HepG2 (cell line): ENCODE results near the gene LTC4S. TPM values are rescaled to one million over a fixed set of nuclear protein-coding genes. Genes with fewer than 3 reads are reported as not detected.
A peak's percentile ranks its signal among the peaks of the same experiment; 100 is the strongest.

Experiments used
- ATAC-seq: fragments of 200-7000 bp; cut with Tn5 transposase; 3 replicates; pipeline ENCODE4 v1.9.1; 2020; ENCODE audit warnings: mild to moderate bottlenecking, moderate library complexity
- BruUV-seq: library from RNA; stranded (reverse); fragments of 400-500 nt; replicated peaks from 2 replicates; lab custom pipeline; 2021; lab: Mats Ljungman, UMichigan
- CTCF ChIA-PET: fragments of 300-600 bp; formaldehyde crosslinking; extraction: SDS; loops from one replicate; lab custom pipeline; 2021; ENCODE audit warnings: low total read pairs, inconsistent platforms, low intra/inter-chr PET ratio; lab: Yijun Ruan, JAX
- POLR2A ChIA-PET: fragments of 350-600 bp; sonication (Branson Sonifier 250); formaldehyde crosslinking; loops from one replicate; lab custom pipeline; 2020; ENCODE audit warnings: antibody characterized with exemption, inconsistent platforms; lab: Yijun Ruan, JAX
- DNase-seq: peaks from one replicate; pipeline ENCODE4 v3.0.0-alpha.2; 2015; ENCODE audit warnings: low spot score
- FAIRE-seq: peaks from 3 replicates; lab custom pipeline; 2011; peaks lifted over from hg19 to GRCh38; lab: Jason Lieb, UNC
- H2AFZ ChIP-seq: one replicate; pipeline ENCODE4 v1.6.1; 2011; ENCODE audit warnings: low read length, inconsistent platforms
- H3K27ac ChIP-seq: fragments of 300-600 bp; 3 replicates; pipeline ENCODE4 v1.8.0; 2011; ENCODE audit warnings: mixed run types, mild to moderate bottlenecking, mixed read lengths, low read length, inconsistent platforms; ENCODE audit not compliant: insufficient read depth; ENCODE audit errors: extremely low read length
- H3K27me3 ChIP-seq, 2 experiments: fragments of 200-600 bp in 1 of 2; 2 replicates in 1 of 2; 3 replicates in 1 of 2; pipeline versions ENCODE4 v1.6.0 to v1.8.0; 2011; ENCODE audit warnings: low read length in 2 of 2, mild to moderate bottlenecking in 2 of 2, moderate library complexity in 2 of 2, inconsistent platforms in 1 of 2; ENCODE audit not compliant: insufficient read depth in 2 of 2, control insufficient read depth in 1 of 2
- H3K36me3 ChIP-seq, 2 experiments: fragments of 200-600 bp in 1 of 2; replicated peaks in 1 of 2; 2 replicates in 1 of 2; 3 replicates in 1 of 2; pipeline versions ENCODE4 v1.5.1 to v1.8.0; 2011; ENCODE audit warnings: low read length in 2 of 2, inconsistent platforms in 1 of 2; ENCODE audit not compliant: insufficient read depth in 2 of 2, control insufficient read depth in 1 of 2
- H3K4me1 ChIP-seq: 2 replicates; pipeline ENCODE4 v1.5.1; 2012; ENCODE audit warnings: low read length, inconsistent platforms; ENCODE audit not compliant: insufficient read depth
- H3K4me2 ChIP-seq: 2 replicates; pipeline ENCODE4 v1.6.0; 2011; ENCODE audit warnings: low read depth, low read length, inconsistent platforms
- H3K4me3 ChIP-seq, 3 experiments: fragments of 200-600 bp in 1 of 3; sonication (generic), shearing (Covaris generic) in 1 of 3; replicated peaks in 1 of 3; 2 replicates each; pipeline ENCODE4 v1.5.1; 2011 to 2016; ENCODE audit warnings: low read length in 3 of 3, inconsistent platforms in 2 of 3, low read depth in 2 of 3, mild to moderate bottlenecking in 2 of 3, control low read depth in 1 of 3, mixed read lengths in 1 of 3; ENCODE audit not compliant: insufficient read depth in 1 of 3
- H3K79me2 ChIP-seq: one replicate; pipeline ENCODE4 v1.6.1; 2011; ENCODE audit warnings: low read length, inconsistent platforms; ENCODE audit not compliant: insufficient read depth
- H3K9ac ChIP-seq: 2 replicates; pipeline ENCODE4 v1.6.0; 2011; ENCODE audit warnings: mild to moderate bottlenecking, low read depth, low read length, inconsistent platforms; ENCODE audit not compliant: insufficient read depth
- H3K9me3 ChIP-seq: 2 replicates; pipeline ENCODE4 v1.5.1; 2012; ENCODE audit warnings: mild to moderate bottlenecking, low read length
- H4K20me1 ChIP-seq: 2 replicates; pipeline ENCODE4 v1.6.0; 2011; ENCODE audit warnings: inconsistent platforms, mild to moderate bottlenecking, low read length, moderate library complexity; ENCODE audit not compliant: insufficient read depth
- E2F2 ChIP-seq: sonication (generic); formaldehyde crosslinking; IDR thresholded peaks from 2 replicates; pipeline ENCODE4 v1.4.0; 2020; ENCODE audit warnings: missing genetic modification reagents, borderline replicate concordance
- HMGXB3 ChIP-seq: sonication (generic); formaldehyde crosslinking; IDR thresholded peaks from 2 replicates; pipeline ENCODE4 v1.4.0; 2020; ENCODE audit warnings: missing genetic modification reagents, borderline replicate concordance
- MTERF4 ChIP-seq: sonication (generic); formaldehyde crosslinking; IDR thresholded peaks from 2 replicates; pipeline ENCODE4 v1.8.0; 2023; ENCODE audit warnings: mild to moderate bottlenecking, missing genetic modification reagents
- NONO ChIP-seq, 2 experiments: fragments of 450-650 bp in 1 of 2; sonication (generic) in 1 of 2; formaldehyde crosslinking in 1 of 2; IDR thresholded peaks in 1 of 2; conservative IDR thresholded peaks in 1 of 2; 2 replicates each; pipeline versions ENCODE4 v1.6.1 to v1.8.0; 2017 to 2022; ENCODE audit warnings: mild to moderate bottlenecking in 1 of 2, missing genetic modification reagents in 1 of 2, moderate library complexity in 1 of 2
- PAX8 ChIP-seq: sonication (generic); formaldehyde crosslinking; IDR thresholded peaks from 2 replicates; pipeline ENCODE4 v1.8.0; 2022; ENCODE audit warnings: mild to moderate bottlenecking, missing genetic modification reagents, borderline replicate concordance
- SOX5 ChIP-seq: IDR thresholded peaks from 2 replicates; pipeline ENCODE4 v1.6.1; 2016; ENCODE audit warnings: borderline replicate concordance
- ZNF12 ChIP-seq: sonication (generic); formaldehyde crosslinking; IDR thresholded peaks from 2 replicates; pipeline ENCODE4 v1.5.0; 2020; ENCODE audit warnings: missing genetic modification reagents
- ZNF468 ChIP-seq: sonication (generic); formaldehyde crosslinking; IDR thresholded peaks from 2 replicates; pipeline ENCODE4 v1.8.0; 2022; ENCODE audit warnings: mild to moderate bottlenecking, moderate library complexity, missing genetic modification reagents
- WGBS: methylation state at CpG from one replicate; pipeline ENCODE4 v1.1.6; 2017; ENCODE audit warnings: low lambda C conversion rate; 5-methylcytosine and 5-hydroxymethylcytosine counted together
- in situ Hi-C: cut with HindIII; loops from 2 replicates; pipeline ENCODE4 v1.10.0; 2017; ENCODE audit warnings: low pct_unique_long_range_greater_than_20kb; ENCODE audit not compliant: extremely low pct_ligation_motif_present
- intact Hi-C: fragments of 100-400 bp; cut with micrococcal nuclease; formaldehyde crosslinking; loops from one replicate; pipeline ENCODE4 v1.10.0; 2022; ENCODE audit not compliant: unreplicated experiment
- polyA plus RNA-seq, 8 experiments: library from polyadenylated mRNA; depleted of rRNA in 3 of 8; stranded (reverse) in 7 of 8; unstranded in 1 of 8; fragments of >200 nt; fragmentation: Illumina TruSeq in 4 of 8; extraction: Trizol in 4 of 8; gene quantifications; 2 replicates each; pipeline versions ENCODE4 v1.2.1 to v1.2.3, GENCODE V29; 2011 to 2016; ENCODE audit warnings: low read depth in 4 of 8, missing spikeins in 1 of 8, mixed read lengths in 1 of 8; ENCODE audit not compliant: insufficient read depth in 1 of 8
- total RNA-seq, 5 experiments: library from RNA; depleted of rRNA; stranded (reverse); fragments of >200 nt; fragmentation: Illumina TruSeq; extraction: Trizol; gene quantifications; 2 replicates each; pipeline ENCODE4 v1.2.3, GENCODE V29; 2016; ENCODE audit warnings: low read depth in 1 of 5

Gene LTC4S
- total and polyA plus RNA-seq, 2 of the 13 experiments (the other 11 are each of a cell fraction or from before 2014, with no cell fraction given) = 0.35 TPM; not detected in 1

GRCh38 chr5:179780362-179780761 is 13.4 kb upstream of the LTC4S start:
- H2AFZ ChIP-seq = no peak overlapping the region
- intact Hi-C loops (no loop called here), in situ Hi-C loops (no loop called here)
- ChIA-PET CTCF (no interaction called here), POLR2A (interaction anchor here (1.3 kb wide), 1 partner anchor 47 kb away, joined by 3 read pairs; no protein-coding TSS in a partner anchor)
- no peak overlapping the region for H3K4me2 ChIP-seq
- DNase-seq (no peak), ATAC-seq (no peak), FAIRE-seq (no peak)
- 93% methylated on average over 7 of the region's 7 CpGs for WGBS
- H3K36me3 ChIP-seq = peaks cover 8 to 35% of the 10 kb centered on the region in 2 experiments; a peak in 4 of 5 replicates
- H3K27ac ChIP-seq = no peak overlapping the region
- H3K9ac ChIP-seq = no peak overlapping the region
- no peaks in the 10 kb centered on the region for H3K4me1 ChIP-seq
- peak; percentile 89 for TF ChIP-seq ZNF12 (CRISPR knock-in tag)
- TF ChIP-seq HMGXB3 (CRISPR knock-in tag) = no peak
- TF ChIP-seq SOX5 (CRISPR knock-in tag) = no peak
- H3K4me3 ChIP-seq = no peak overlapping the region
- H3K27me3 ChIP-seq = no peaks in the 10 kb centered on the region
- BruUV-seq = no TSS peak
- no peaks in the 10 kb centered on the region for H3K9me3 ChIP-seq
- no peaks in the 10 kb centered on the region for H3K79me2 ChIP-seq
- H4K20me1 ChIP-seq = no peaks in the 10 kb centered on the region

- intact Hi-C loops (no loop called here), in situ Hi-C loops (no loop called here)
- Histone ChIP-seq H3K79me2 (no peaks in the 10 kb centered on the region), H3K4me1 (no peaks in the 10 kb centered on the region), H3K4me3 (no peak overlapping the region), H3K9me3 (no peaks in the 10 kb centered on the region), H3K4me2 (no peak overlapping the region), H2AFZ (no peak overlapping the region), H4K20me1 (no peaks in the 10 kb centered on the region), H3K9ac (no peak overlapping the region), H3K27ac (no peak overlapping the region), H3K27me3 (no peaks in the 10 kb centered on the region), H3K36me3 (peaks cover 1 to 21% of the 10 kb centered on the region in 2 experiments; a peak in 3 of 5 replicates)
- BruUV-seq = no TSS peak
- peak; percentile 22 for ATAC-seq
- no peak for FAIRE-seq
- POLR2A ChIA-PET = no interaction called here
- DNase-seq = no peak
- CTCF ChIA-PET = no interaction called here
- no peak for TF ChIP-seq NONO (IDR thresholded peaks at IDR 0.05)
- no peak for TF ChIP-seq NONO (CRISPR knock-in tag; conservative IDR thresholded peaks at IDR 0.05)
- no peak for TF ChIP-seq PAX8 (CRISPR knock-in tag)
- no peak for TF ChIP-seq E2F2 (CRISPR knock-in tag)
- no peak for TF ChIP-seq ZNF468 (CRISPR knock-in tag)
- no peak for TF ChIP-seq MTERF4 (CRISPR knock-in tag)
- WGBS = 100% methylated on average over 4 of the region's 4 CpGs
Observed at GRCh38 chr5:179781846-179782245, 11.9 kb upstream of the LTC4S start.
